GM23248 (cell line): ENCODE data around the gene DBH.

ENCODE experiments used
- EZH2 ChIP-seq: fragments of 200-600 bp; sonication (generic); IDR thresholded peaks from 2 replicates; pipeline ENCODE4 v1.6.1; 2018; ENCODE audit warnings: antibody characterized with exemption, mild to moderate bottlenecking; ENCODE audit not compliant: insufficient read depth, poor library complexity, severe bottlenecking
- EZH2phosphoT487 ChIP-seq: fragments of 200-600 bp; sonication (generic); IDR thresholded peaks from 2 replicates; pipeline ENCODE4 v1.6.1; 2018; ENCODE audit warnings: antibody characterized with exemption, moderate library complexity, mild to moderate bottlenecking, low read depth; ENCODE audit not compliant: insufficient read depth

DNA sequence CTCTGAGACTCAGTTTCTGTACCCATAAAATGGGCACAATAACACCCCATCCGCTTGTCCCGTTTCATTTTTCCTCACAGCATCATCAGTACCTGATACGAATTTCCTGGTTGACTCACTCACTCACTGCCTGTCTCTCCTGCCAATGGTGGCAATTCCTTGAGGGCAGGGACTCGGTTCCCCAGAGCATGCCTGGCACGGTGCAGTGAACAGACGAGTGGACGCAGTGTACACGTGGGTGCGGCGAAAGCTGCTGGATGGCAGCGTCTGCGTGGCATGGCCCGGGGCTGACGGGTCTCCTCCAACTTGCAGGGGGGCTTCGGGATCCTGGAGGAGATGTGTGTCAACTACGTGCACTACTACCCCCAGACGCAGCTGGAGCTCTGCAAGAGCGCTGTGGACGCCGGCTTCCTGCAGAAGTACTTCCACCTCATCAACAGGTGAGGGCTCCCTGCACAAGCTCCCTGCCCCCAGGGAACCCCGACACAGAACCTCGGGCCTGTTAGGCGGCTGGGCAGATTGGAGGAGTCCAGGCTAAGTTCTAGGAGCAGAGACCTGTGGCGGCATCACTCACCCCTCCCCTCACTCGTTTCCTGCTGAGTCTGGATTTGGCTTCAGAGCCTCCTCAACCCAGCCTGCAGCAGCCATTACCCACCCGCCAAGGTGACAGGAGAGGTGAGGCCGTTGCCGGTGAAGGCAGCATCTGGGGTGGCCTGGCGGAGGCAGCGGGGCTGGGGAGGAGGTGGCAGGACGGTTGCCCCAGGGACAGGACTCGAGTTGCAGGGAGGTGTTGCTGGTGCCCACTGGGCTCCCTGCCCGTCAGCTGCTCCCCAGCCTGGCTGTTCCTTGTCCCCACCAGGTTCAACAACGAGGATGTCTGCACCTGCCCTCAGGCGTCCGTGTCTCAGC, 20.3 kb downstream of the DBH start:
- TF ChIP-seq EZH2phosphoT487 = no peak
- TF ChIP-seq EZH2 = no peak
